ENCODE data around the gene BIRC7. TPM values are rescaled to one million over a fixed set of nuclear protein-coding genes. Genes with fewer than 3 reads are reported as not detected.

BIRC7 gene
- total RNA-seq, 1 donor from 2014 or later, result 0.27 TPM

DNA sequence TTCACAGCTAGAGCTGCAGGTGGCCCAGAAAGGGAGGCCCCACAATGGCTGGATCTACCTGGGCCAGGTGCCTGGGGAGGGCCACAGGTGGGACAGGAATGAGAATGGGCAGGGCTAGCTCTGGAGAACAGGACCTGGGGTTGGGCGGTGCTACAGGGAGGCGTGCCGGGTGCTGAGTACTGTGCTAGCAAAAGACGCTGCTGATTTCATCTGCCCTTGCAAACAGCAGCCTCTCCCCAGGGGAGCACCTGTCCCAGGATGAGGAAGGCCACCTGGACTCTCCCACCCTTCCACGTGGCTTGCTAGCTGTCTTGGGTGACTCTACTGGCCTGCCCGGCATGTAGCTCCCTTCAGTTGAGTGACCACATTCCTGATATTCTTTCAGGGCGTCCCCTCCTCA, 13.2 kb upstream of the BIRC7 start:
- Histone ChIP-seq H3K4me1 (peaks cover 10% of the 10 kb centered on the region), H3K9me3 (replicated peaks) (no peaks in the 10 kb centered on the region), H3K27ac (replicated peaks) (no peak overlapping the region), H3K27me3 (ENCODE audit: low read depth) (peaks cover 31% of the 10 kb centered on the region), H3K36me3 (no peaks in the 10 kb centered on the region), H3K4me3 (no peak overlapping the region)
- no peak for DNase-seq
- TF ChIP-seq, protein P1, sequence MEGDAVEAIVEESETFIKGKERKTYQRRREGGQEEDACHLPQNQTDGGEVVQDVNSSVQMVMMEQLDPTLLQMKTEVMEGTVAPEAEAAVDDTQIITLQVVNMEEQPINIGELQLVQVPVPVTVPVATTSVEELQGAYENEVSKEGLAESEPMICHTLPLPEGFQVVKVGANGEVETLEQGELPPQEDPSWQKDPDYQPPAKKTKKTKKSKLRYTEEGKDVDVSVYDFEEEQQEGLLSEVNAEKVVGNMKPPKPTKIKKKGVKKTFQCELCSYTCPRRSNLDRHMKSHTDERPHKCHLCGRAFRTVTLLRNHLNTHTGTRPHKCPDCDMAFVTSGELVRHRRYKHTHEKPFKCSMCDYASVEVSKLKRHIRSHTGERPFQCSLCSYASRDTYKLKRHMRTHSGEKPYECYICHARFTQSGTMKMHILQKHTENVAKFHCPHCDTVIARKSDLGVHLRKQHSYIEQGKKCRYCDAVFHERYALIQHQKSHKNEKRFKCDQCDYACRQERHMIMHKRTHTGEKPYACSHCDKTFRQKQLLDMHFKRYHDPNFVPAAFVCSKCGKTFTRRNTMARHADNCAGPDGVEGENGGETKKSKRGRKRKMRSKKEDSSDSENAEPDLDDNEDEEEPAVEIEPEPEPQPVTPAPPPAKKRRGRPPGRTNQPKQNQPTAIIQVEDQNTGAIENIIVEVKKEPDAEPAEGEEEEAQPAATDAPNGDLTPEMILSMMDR (IDR thresholded peaks at IDR 0.05; ENCODE audit: borderline replicate concordance), result no peak
- intact Hi-C loops (cut with micrococcal nuclease), result no loop called here

DNA sequence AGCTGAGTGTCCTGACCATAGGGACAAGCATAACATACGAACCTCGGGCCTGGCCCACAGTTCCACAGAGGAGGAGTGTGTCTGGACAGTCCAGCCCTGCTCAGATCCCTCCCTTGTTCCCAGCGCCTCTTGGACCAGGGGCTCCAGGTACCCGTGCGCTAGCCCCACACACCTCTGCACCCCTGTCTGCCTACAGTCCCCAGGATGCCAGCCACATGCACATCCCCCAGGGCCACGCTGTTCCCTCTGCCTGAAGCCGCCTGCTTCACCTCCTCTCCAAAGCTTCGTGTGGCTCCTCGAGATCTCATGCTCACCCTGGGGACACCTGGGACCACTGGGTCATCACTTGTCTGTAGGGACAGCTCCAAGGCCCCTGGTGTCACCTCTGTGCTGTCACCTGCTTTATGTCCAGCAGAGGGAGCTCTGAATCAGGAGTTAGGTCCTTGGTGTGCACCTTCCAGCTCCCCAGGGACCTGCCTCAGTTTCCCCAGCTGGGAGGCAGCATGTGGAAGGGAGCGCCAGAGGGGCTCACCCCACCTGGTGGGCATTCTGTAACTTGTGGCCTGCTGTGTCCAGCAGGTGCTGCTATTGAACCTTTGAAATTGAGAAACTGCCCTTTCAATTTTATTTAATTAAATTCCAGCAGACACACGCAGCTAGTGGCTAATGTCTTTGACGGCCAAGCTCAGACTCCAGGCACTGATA, 12.4 kb upstream of the BIRC7 start:
- intact Hi-C loops (cut with micrococcal nuclease), result no loop called here
- TF ChIP-seq, protein P1 (IDR thresholded peaks at IDR 0.05; ENCODE audit: borderline replicate concordance), result peak; percentile 79
- Histone ChIP-seq H3K9me3 (replicated peaks) (no peaks in the 10 kb centered on the region), H3K4me1 (peaks cover 10% of the 10 kb centered on the region), H3K4me3 (no peak overlapping the region), H3K36me3 (no peaks in the 10 kb centered on the region), H3K27ac (replicated peaks) (no peak overlapping the region), H3K27me3 (ENCODE audit: low read depth) (peaks cover 33% of the 10 kb centered on the region)
- DNase-seq, result no peak

DNA sequence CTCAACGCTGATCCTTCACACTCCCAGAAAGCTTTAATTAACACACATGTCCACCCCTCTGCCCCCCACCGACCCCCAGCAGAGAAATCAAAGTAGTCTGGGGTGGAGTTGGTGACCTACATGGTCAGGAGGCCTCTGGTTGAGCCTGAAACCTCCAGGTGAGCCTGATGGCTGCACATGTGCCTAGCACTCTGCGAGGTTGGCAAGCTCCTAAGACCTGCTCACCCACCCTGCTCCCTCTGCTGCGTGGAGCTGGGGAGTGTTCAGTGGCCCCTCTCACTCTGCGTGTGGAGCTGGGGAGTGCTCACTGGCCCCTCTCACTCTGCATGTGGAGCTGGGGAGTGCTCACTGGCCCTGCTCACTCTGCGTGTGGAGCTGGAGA, 11.9 kb upstream of the BIRC7 start:
- TF ChIP-seq, protein P1 (IDR thresholded peaks at IDR 0.05; ENCODE audit: borderline replicate concordance), result no peak
- DNase-seq, result no peak
- H3K4me1 ChIP-seq, result peaks cover 10% of the 10 kb centered on the region
- no peak overlapping the region for H3K4me3 ChIP-seq
- no peak overlapping the region for H3K27ac ChIP-seq (replicated peaks)
- no peaks in the 10 kb centered on the region for H3K36me3 ChIP-seq
- intact Hi-C loops (cut with micrococcal nuclease), result no loop called here
- peaks cover 34% of the 10 kb centered on the region for H3K27me3 ChIP-seq (ENCODE audit: low read depth)
- H3K9me3 ChIP-seq (replicated peaks), result no peaks in the 10 kb centered on the region

DNA sequence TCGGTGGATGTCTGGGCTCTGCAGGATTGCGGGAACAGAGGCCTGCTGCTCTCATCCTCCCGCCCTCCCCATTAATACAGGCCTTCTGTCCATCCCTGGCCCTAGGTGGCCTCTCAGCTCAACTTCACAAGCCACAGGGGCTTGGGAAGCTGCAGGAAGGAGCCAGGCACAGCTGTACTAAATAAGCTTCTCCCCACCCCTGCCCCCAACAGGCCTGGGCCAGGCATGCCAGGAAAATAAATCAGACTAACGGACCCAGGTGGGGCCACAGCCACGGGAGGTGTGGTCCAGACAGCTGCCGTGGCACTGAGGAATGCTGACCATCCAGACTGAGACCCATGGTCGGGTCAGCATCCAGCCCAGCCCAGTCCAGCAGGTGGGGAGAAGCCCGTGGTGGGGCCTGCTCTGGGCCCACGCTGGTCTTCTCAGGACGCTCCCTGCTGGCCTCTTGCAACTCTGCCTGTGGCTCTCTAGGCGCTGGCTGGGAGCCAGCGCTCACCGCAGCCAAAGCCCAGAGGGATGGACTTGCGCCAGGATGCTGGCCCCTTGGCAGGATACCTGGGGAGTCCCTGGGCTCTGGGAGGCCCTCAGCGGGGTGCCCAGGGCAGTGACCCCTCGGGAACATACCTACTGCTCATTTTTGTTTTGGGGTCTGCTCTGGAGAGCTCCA, 11.2 kb upstream of the BIRC7 start:
- intact Hi-C loops (cut with micrococcal nuclease), result no loop called here
- Histone ChIP-seq H3K4me1 (peaks cover 10% of the 10 kb centered on the region), H3K9me3 (replicated peaks) (no peaks in the 10 kb centered on the region), H3K36me3 (no peaks in the 10 kb centered on the region), H3K27me3 (ENCODE audit: low read depth) (peaks cover 34% of the 10 kb centered on the region), H3K27ac (replicated peaks) (no peak overlapping the region), H3K4me3 (no peak overlapping the region)
- TF ChIP-seq, protein P1 (IDR thresholded peaks at IDR 0.05; ENCODE audit: borderline replicate concordance), result peak; percentile 39
- peak; percentile 60 for DNase-seq

DNA sequence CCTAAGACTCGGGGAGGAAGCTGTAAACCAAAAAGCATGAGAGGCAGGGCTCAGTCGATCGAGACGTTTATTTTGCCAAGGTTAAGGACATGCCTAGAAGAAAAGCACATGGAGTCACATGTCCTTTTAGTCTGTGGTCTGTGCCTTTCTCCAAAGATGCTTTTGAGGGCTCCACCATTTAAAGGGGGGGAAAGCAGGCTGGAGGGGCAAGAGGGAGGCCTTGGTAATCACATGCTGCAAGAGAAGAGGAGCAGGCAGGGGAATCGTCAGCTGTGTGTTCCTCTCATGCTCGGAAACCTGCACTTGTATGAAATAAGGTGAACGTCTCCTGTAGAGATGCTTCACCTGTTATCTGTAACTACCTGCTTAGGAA, 10.6 kb upstream of the BIRC7 start:
- TF ChIP-seq, protein P1 (IDR thresholded peaks at IDR 0.05; ENCODE audit: borderline replicate concordance), result no peak

More for the DNA sequence above, 10.6 kb upstream of the BIRC7 start:
- no peak for DNase-seq
- Histone ChIP-seq H3K27ac (replicated peaks) (no peak overlapping the region), H3K36me3 (no peaks in the 10 kb centered on the region), H3K4me3 (no peak overlapping the region), H3K4me1 (peaks cover 10% of the 10 kb centered on the region), H3K27me3 (ENCODE audit: low read depth) (peaks cover 34% of the 10 kb centered on the region), H3K9me3 (replicated peaks) (no peaks in the 10 kb centered on the region)
- intact Hi-C loops (cut with micrococcal nuclease), result no loop called here

All from left ventricle myocardium inferior (tissue), 1 donor.